Measurements from ENCODE around the gene PATE1.

DNA sequence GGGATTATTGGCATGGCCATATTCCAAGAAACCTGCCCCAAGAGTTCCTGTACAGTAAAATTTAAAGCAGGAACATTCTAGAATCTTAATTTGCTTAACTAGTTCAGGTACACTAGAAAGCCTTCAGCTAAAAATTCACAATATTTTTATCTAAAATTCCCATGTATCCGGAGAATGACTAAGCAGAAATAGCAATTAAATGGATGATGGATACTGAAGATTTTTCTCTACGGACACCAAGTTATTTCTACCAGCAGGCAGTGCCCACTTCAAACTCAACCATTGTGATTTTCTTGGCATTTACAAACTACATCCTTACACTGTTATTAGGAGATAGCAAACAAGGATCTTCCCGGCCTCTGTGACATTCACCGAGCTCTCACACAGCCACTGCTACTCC lies 44.7 kb downstream of the PATE1 start:
- TF ChIP-seq, protein P1, sequence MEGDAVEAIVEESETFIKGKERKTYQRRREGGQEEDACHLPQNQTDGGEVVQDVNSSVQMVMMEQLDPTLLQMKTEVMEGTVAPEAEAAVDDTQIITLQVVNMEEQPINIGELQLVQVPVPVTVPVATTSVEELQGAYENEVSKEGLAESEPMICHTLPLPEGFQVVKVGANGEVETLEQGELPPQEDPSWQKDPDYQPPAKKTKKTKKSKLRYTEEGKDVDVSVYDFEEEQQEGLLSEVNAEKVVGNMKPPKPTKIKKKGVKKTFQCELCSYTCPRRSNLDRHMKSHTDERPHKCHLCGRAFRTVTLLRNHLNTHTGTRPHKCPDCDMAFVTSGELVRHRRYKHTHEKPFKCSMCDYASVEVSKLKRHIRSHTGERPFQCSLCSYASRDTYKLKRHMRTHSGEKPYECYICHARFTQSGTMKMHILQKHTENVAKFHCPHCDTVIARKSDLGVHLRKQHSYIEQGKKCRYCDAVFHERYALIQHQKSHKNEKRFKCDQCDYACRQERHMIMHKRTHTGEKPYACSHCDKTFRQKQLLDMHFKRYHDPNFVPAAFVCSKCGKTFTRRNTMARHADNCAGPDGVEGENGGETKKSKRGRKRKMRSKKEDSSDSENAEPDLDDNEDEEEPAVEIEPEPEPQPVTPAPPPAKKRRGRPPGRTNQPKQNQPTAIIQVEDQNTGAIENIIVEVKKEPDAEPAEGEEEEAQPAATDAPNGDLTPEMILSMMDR (IDR thresholded peaks at IDR 0.05; ENCODE audit: borderline replicate concordance, extremely low read depth, low read length, poor library complexity, severe bottlenecking): no peak
- TF ChIP-seq EZH2 (IDR thresholded peaks at IDR 0.05; ENCODE audit: borderline replicate concordance, low read depth, low read length, severe bottlenecking): no peak

Measured in DND-41 (cell line).